Ovary (tissue), 9 donors: ENCODE data around the gene CASP10. TPM values are rescaled to one million over a fixed set of nuclear protein-coding genes. Genes with fewer than 3 reads are reported as not detected.

Experiments
- DNase-seq, 5 donors: peaks; one replicate each; pipeline ENCODE4 v3.0.0-alpha.2; 2019 to 2020
- H3K27ac ChIP-seq, 2 donors: fragments of 200-600 bp; one replicate each; pipeline versions ENCODE4 v1.5.1 to v1.8.0; 2019 to 2022
- H3K27me3 ChIP-seq: fragments of 200-600 bp; one replicate; pipeline ENCODE4 v1.8.0; 2022
- H3K36me3 ChIP-seq: fragments of 200-600 bp; sonication (generic); one replicate; pipeline ENCODE4 v1.5.1; 2019
- H3K4me1 ChIP-seq: one replicate; pipeline ENCODE4 v1.8.1; 2013; ENCODE audit warnings: mild to moderate bottlenecking, moderate library complexity; ENCODE audit not compliant: insufficient read depth
- H3K4me3 ChIP-seq: fragments of 200-600 bp; sonication (generic); one replicate; pipeline ENCODE4 v1.5.1; 2017
- H3K9me3 ChIP-seq, 2 donors: fragments of 200-600 bp in 1 of 2; sonication (generic) in 1 of 2; one replicate each; pipeline versions ENCODE4 v1.5.1 to v1.8.1; 2013 to 2019; ENCODE audit warnings: mild to moderate bottlenecking in 1 of 2, moderate library complexity in 1 of 2
- CTCF ChIP-seq, 3 donors: fragments of 450-650 bp in 2 of 3; fragments of 200-600 bp in 1 of 3; IDR thresholded peaks; one replicate each; pipeline versions ENCODE4 v1.5.1 to v1.8.0; 2016 to 2022; ENCODE audit warnings: antibody characterized with exemption in 3 of 3, mild to moderate bottlenecking in 1 of 3
- EP300 ChIP-seq: sonication (generic); formaldehyde crosslinking; IDR thresholded peaks from one replicate; pipeline ENCODE4 v1.6.1; 2017; ENCODE audit warnings: antibody characterized with exemption
- POLR2A ChIP-seq: fragments of 450-650 bp; IDR thresholded peaks from one replicate; pipeline ENCODE4 v1.6.1; 2017; ENCODE audit warnings: antibody characterized with exemption, mild to moderate bottlenecking, moderate library complexity
- WGBS, 3 donors: extraction: QIAGEN DNeasy Blood & Tissue Kit in 1 of 3; methylation state at CpG; one replicate each; pipeline versions ENCODE4 v1.1.5 to v1.1.7; 2013 to 2017; 5-methylcytosine and 5-hydroxymethylcytosine counted together
- intact Hi-C, 4 donors: fragments of 100-400 bp; cut with DNase I; formaldehyde crosslinking; loops; one replicate each; pipeline versions ENCODE4 v1.11.0 to v1.15.1; 2022 to 2023
- polyA plus RNA-seq, 2 donors: library from polyadenylated mRNA; stranded (reverse); fragments of 200-250 nt in 1 of 2; fragments of 350-450 nt in 1 of 2; fragmentation: Illumina TruSeq in 1 of 2; extraction: RNeasy Lipid Tissue Mini Kit (QIAGEN cat#74804) in 1 of 2; gene quantifications; one replicate each; pipeline ENCODE4 v1.2.3, GENCODE V29; 2013 to 2014
- total RNA-seq, 7 donors: library from RNA; depleted of rRNA in 2 of 7; stranded (reverse); fragments of >200 nt in 2 of 7; fragmentation: NEBNext Ultra II Directional in 3 of 7; extraction: Animal tissue kit (Norgen Biotek cat#: 25700) in 3 of 7; gene quantifications; one replicate each; pipeline versions ENCODE4 v1.1.0 to v1.2.4, GENCODE V29; 2016 to 2023
- donor health status: DM: no; HTN: no; CAD: no; lungs with moderate emphysema.
- donor health status: DM: no; HTN: no; CAD: no.
- donor health status: Bipolar disorder and iron deficiency.
- donor health status: DM: yes; HTN: yes; CAD: no.
- donor health status: DM: no; HTN: no; CAD: no.
- donor health status: DM: yes; HTN: yes; CAD: no.

CASP10 gene
- total and polyA plus RNA-seq, 9 donors = 2.1 to 19.0 (median 3.8) TPM

- TF ChIP-seq EP300 (no peak), CTCF (IDR thresholded peaks at IDR 0.05) (no peak), POLR2A (no peak)
- intact Hi-C loops = loop anchor here in 1 of 4 donors (10.0 kb wide), 1 partner anchor 267 kb away; no protein-coding TSS in a partner anchor
- no peak for DNase-seq
- Histone ChIP-seq H3K36me3 (no peaks in the 10 kb centered on the region), H3K27me3 (no peaks in the 10 kb centered on the region), H3K27ac (no peak overlapping the region), H3K4me1 (no peaks in the 10 kb centered on the region), H3K9me3 (no peaks in the 10 kb centered on the region), H3K4me3 (no peak overlapping the region)
- 36 to 58% (median 44%) methylated on average over 2 of the region's 2 CpGs for WGBS, 3 donors
These were observed 10.7 kb upstream of the CASP10 start for GRCh38 chr2:201172279-201172678.

GRCh38 chr2:201174687-201175086, 8.3 kb upstream of the CASP10 start:
- Histone ChIP-seq H3K27ac (no peak overlapping the region), H3K4me3 (no peak overlapping the region)
- intact Hi-C loops = loop anchor here in 3 of 4 donors (5.0 to 10.0 kb wide), 2 partner anchors 270 to 272 kb away; no protein-coding TSS in a partner anchor

GRCh38 chr2:201176081-201176481, 6.9 kb upstream of the CASP10 start:
- Histone ChIP-seq H3K4me3 (no peak overlapping the region), H3K36me3 (no peaks in the 10 kb centered on the region), H3K27ac (no peak overlapping the region), H3K4me1 (no peaks in the 10 kb centered on the region), H3K9me3 (no peaks in the 10 kb centered on the region), H3K27me3 (no peaks in the 10 kb centered on the region)
- intact Hi-C loops = loop anchor here in 3 of 4 donors (5.0 to 10.0 kb wide), 2 partner anchors 271 to 274 kb away; no protein-coding TSS in a partner anchor
- no peak for DNase-seq
- no peak for TF ChIP-seq CTCF (IDR thresholded peaks at IDR 0.05)
- no peak for TF ChIP-seq EP300
- no peak for TF ChIP-seq POLR2A
- WGBS, 3 donors = 28 to 43% (median 38%) methylated on average over 6 of the region's 6 CpGs

More at GRCh38 chr2:201174687-201175086, 8.3 kb upstream of the CASP10 start:
- no peak for DNase-seq
- TF ChIP-seq CTCF (IDR thresholded peaks at IDR 0.05) = no peak
- TF ChIP-seq POLR2A = no peak
- no peak for TF ChIP-seq EP300
- Histone ChIP-seq H3K9me3 (no peaks in the 10 kb centered on the region), H3K27me3 (no peaks in the 10 kb centered on the region), H3K4me1 (no peaks in the 10 kb centered on the region), H3K36me3 (no peaks in the 10 kb centered on the region)
- WGBS, 3 donors = 47 to 65% (median 55%) methylated on average over 1 of the region's 1 CpG

GRCh38 chr2:201180010-201180409, 2.9 kb upstream of the CASP10 start:
- intact Hi-C loops = no loop called here
- no peaks in the 10 kb centered on the region for H3K4me1 ChIP-seq
- no peak for TF ChIP-seq POLR2A
- TF ChIP-seq EP300 = no peak
- TF ChIP-seq CTCF (IDR thresholded peaks at IDR 0.05) = no peak
- no peak overlapping the region for H3K4me3 ChIP-seq
- H3K27ac ChIP-seq = no peak overlapping the region
- no peaks in the 10 kb centered on the region for H3K36me3 ChIP-seq
- no peak for DNase-seq
- no peaks in the 10 kb centered on the region for H3K9me3 ChIP-seq
- WGBS, 3 donors = 47 to 59% (median 48%) methylated on average over 3 of the region's 3 CpGs
- H3K27me3 ChIP-seq = no peaks in the 10 kb centered on the region
